ENCODE results near the gene DLL3. TPM values are rescaled to one million over a fixed set of nuclear protein-coding genes. Genes with fewer than 3 reads are reported as not detected.
A peak's percentile ranks its signal among the peaks of the same experiment; 100 is the strongest.

DLL3 gene
- total RNA-seq, 1 experiment from 2014 or later = 16.4 TPM

DNA sequence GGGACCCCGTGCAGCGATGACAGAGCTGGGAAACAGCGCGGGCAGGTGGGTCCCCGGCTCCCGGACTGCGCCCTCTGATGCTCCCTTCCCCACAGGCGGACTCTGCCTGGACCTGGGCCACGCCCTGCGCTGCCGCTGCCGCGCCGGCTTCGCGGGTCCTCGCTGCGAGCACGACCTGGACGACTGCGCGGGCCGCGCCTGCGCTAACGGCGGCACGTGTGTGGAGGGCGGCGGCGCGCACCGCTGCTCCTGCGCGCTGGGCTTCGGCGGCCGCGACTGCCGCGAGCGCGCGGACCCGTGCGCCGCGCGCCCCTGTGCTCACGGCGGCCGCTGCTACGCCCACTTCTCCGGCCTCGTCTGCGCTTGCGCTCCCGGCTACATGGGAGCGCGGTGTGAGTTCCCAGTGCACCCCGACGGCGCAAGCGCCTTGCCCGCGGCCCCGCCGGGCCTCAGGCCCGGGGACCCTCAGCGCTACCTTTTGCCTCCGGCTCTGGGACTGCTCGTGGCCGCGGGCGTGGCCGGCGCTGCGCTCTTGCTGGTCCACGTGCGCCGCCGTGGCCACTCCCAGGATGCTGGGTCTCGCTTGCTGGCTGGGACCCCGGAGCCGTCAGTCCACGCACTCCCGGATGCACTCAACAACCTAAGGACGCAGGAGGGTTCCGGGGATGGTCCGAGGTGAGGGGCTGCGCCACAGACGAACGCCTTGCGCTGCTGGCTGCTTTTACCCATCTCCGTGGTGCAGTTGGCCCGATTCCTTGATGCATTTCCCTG, 8.4 kb downstream of the DLL3 start (continued):
- TF ChIP-seq ZNF263 (CRISPR knock-in tag; IDR thresholded peaks at IDR 0.05; ENCODE audit: low read depth) = peak; percentile 77
- peak; percentile 69 for TF ChIP-seq NFYB (CRISPR knock-in tag; conservative IDR thresholded peaks at IDR 0.05; ENCODE audit: low read depth)
- TF ChIP-seq TP53 (CRISPR knock-in tag; IDR thresholded peaks at IDR 0.05) = peak; percentile 100
- 0 out of 2 replicates have a peak, but pooled peaks have one; percentile 64 for TF ChIP-seq ZNF416 (CRISPR knock-in tag; IDR thresholded peaks at IDR 0.05)
- TF ChIP-seq SMAD3 (CRISPR knock-in tag; IDR thresholded peaks at IDR 0.05; ENCODE audit: borderline replicate concordance) = peak; percentile 98
- TF ChIP-seq, protein P1, sequence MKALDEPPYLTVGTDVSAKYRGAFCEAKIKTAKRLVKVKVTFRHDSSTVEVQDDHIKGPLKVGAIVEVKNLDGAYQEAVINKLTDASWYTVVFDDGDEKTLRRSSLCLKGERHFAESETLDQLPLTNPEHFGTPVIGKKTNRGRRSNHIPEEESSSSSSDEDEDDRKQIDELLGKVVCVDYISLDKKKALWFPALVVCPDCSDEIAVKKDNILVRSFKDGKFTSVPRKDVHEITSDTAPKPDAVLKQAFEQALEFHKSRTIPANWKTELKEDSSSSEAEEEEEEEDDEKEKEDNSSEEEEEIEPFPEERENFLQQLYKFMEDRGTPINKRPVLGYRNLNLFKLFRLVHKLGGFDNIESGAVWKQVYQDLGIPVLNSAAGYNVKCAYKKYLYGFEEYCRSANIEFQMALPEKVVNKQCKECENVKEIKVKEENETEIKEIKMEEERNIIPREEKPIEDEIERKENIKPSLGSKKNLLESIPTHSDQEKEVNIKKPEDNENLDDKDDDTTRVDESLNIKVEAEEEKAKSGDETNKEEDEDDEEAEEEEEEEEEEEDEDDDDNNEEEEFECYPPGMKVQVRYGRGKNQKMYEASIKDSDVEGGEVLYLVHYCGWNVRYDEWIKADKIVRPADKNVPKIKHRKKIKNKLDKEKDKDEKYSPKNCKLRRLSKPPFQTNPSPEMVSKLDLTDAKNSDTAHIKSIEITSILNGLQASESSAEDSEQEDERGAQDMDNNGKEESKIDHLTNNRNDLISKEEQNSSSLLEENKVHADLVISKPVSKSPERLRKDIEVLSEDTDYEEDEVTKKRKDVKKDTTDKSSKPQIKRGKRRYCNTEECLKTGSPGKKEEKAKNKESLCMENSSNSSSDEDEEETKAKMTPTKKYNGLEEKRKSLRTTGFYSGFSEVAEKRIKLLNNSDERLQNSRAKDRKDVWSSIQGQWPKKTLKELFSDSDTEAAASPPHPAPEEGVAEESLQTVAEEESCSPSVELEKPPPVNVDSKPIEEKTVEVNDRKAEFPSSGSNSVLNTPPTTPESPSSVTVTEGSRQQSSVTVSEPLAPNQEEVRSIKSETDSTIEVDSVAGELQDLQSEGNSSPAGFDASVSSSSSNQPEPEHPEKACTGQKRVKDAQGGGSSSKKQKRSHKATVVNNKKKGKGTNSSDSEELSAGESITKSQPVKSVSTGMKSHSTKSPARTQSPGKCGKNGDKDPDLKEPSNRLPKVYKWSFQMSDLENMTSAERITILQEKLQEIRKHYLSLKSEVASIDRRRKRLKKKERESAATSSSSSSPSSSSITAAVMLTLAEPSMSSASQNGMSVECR (CRISPR knock-in tag; IDR thresholded peaks at IDR 0.05; ENCODE audit: borderline replicate concordance) = peak; percentile 99
- no peak for TF ChIP-seq ZNF425 (CRISPR knock-in tag; conservative IDR thresholded peaks at IDR 0.05)
- TF ChIP-seq, protein P2, sequence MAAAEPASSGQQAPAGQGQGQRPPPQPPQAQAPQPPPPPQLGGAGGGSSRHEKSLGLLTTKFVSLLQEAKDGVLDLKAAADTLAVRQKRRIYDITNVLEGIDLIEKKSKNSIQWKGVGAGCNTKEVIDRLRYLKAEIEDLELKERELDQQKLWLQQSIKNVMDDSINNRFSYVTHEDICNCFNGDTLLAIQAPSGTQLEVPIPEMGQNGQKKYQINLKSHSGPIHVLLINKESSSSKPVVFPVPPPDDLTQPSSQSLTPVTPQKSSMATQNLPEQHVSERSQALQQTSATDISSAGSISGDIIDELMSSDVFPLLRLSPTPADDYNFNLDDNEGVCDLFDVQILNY (CRISPR knock-in tag; IDR thresholded peaks at IDR 0.05) = peak; percentile 99
- peak; percentile 99 for TF ChIP-seq ETV6 (CRISPR knock-in tag; IDR thresholded peaks at IDR 0.05)
- peak; percentile 89; the same call in 1 of the 2 replicates for TF ChIP-seq IRF2 (CRISPR knock-in tag; IDR thresholded peaks at IDR 0.05; ENCODE audit: borderline replicate concordance, low read depth)
- peak; percentile 95 for TF ChIP-seq CREB1 (CRISPR knock-in tag; IDR thresholded peaks at IDR 0.05)
- TF ChIP-seq GRHL2 (CRISPR knock-in tag; IDR thresholded peaks at IDR 0.05; ENCODE audit: insufficient replicate concordance, severe bottlenecking) = no peak
- peak; percentile 96 for TF ChIP-seq ZBTB21 (CRISPR knock-in tag; IDR thresholded peaks at IDR 0.05; ENCODE audit: borderline replicate concordance)
- TF ChIP-seq ATF1 (CRISPR knock-in tag; IDR thresholded peaks at IDR 0.05) = peak; percentile 98
- peak; percentile 99 for TF ChIP-seq RELA (CRISPR knock-in tag; IDR thresholded peaks at IDR 0.05; ENCODE audit: borderline replicate concordance)
- TF ChIP-seq ZNF138 (CRISPR knock-in tag; conservative IDR thresholded peaks at IDR 0.05) = peak; percentile 98
- TF ChIP-seq, protein P3, sequence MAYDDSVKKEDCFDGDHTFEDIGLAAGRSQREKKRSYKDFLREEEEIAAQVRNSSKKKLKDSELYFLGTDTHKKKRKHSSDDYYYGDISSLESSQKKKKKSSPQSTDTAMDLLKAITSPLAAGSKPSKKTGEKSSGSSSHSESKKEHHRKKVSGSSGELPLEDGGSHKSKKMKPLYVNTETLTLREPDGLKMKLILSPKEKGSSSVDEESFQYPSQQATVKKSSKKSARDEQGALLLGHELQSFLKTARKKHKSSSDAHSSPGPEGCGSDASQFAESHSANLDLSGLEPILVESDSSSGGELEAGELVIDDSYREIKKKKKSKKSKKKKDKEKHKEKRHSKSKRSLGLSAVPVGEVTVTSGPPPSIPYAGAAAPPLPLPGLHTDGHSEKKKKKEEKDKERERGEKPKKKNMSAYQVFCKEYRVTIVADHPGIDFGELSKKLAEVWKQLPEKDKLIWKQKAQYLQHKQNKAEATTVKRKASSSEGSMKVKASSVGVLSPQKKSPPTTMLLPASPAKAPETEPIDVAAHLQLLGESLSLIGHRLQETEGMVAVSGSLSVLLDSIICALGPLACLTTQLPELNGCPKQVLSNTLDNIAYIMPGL (CRISPR knock-in tag; IDR thresholded peaks at IDR 0.05) = peak; percentile 88
- TF ChIP-seq RORB (CRISPR knock-in tag; IDR thresholded peaks at IDR 0.05) = no peak
- peak; percentile 98 for TF ChIP-seq IRF1 (CRISPR knock-in tag; IDR thresholded peaks at IDR 0.05)
- TF ChIP-seq, protein P4, sequence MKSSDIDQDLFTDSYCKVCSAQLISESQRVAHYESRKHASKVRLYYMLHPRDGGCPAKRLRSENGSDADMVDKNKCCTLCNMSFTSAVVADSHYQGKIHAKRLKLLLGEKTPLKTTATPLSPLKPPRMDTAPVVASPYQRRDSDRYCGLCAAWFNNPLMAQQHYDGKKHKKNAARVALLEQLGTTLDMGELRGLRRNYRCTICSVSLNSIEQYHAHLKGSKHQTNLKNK (CRISPR knock-in tag; IDR thresholded peaks at IDR 0.05) = no peak
- TF ChIP-seq KAT7 (CRISPR knock-in tag; IDR thresholded peaks at IDR 0.05; ENCODE audit: borderline replicate concordance) = peak; percentile 99
- TF ChIP-seq ZNF121 (CRISPR knock-in tag; IDR thresholded peaks at IDR 0.05) = peak; percentile 77; the same call in 1 of the 2 replicates
- TF ChIP-seq NFATC4 (CRISPR knock-in tag; IDR thresholded peaks at IDR 0.05) = no peak
- 0 out of 2 replicates have a peak, but pooled peaks have one; percentile 71 for TF ChIP-seq PREB (CRISPR knock-in tag; IDR thresholded peaks at IDR 0.05; ENCODE audit: borderline replicate concordance)
- TF ChIP-seq ZNF671 (CRISPR knock-in tag; IDR thresholded peaks at IDR 0.05) = no peak
- peak; percentile 98 for TF ChIP-seq TCF7 (CRISPR knock-in tag; IDR thresholded peaks at IDR 0.05; ENCODE audit: low read depth)
- TF ChIP-seq ZNF232 (CRISPR knock-in tag; IDR thresholded peaks at IDR 0.05) = peak; percentile 99
- TF ChIP-seq SMAD4 (CRISPR knock-in tag; IDR thresholded peaks at IDR 0.05) = peak; percentile 90
- peak; percentile 71 for TF ChIP-seq GABPB1 (CRISPR knock-in tag; IDR thresholded peaks at IDR 0.05)

All from WTC11 (cell line).